GM21786 (cell line): ENCODE data around the gene CLDN20.
"Not testable (repeated sequence)": the region's sequence is repeated elsewhere in the genome, so short reads cannot be mapped to it uniquely, and the experiment has no call there.

Source experiments
- ATAC-seq: cut with Tn5 transposase; IDR thresholded peaks from one replicate; pipeline ENCODE4 v1.9.1; 2021; ENCODE audit not compliant: unreplicated experiment

Gene CLDN20

GRCh38 chr6:155268088-155268867, 4.5 kb downstream of the CLDN20 start:
- ATAC-seq, result not testable (repeated sequence)

- ATAC-seq, result no peak
These were observed 6.0 kb downstream of the CLDN20 start for GRCh38 chr6:155269765-155270164.

- no peak for ATAC-seq
These were observed 6.8 kb downstream of the CLDN20 start for GRCh38 chr6:155270561-155271091.

GRCh38 chr6:155271145-155271544, 7.3 kb downstream of the CLDN20 start:
- ATAC-seq, result no peak

- no peak for ATAC-seq
These were observed 8.8 kb downstream of the CLDN20 start for GRCh38 chr6:155272353-155273232.

GRCh38 chr6:155273431-155273830, 9.6 kb downstream of the CLDN20 start:
- no peak for ATAC-seq

GRCh38 chr6:155274106-155274505, 10.3 kb downstream of the CLDN20 start:
- no peak for ATAC-seq

- ATAC-seq, result no peak
These were observed 10.7 kb downstream of the CLDN20 start for GRCh38 chr6:155274533-155274932.

- no peak for ATAC-seq
These were observed 12.1 kb downstream of the CLDN20 start for GRCh38 chr6:155275808-155276480.

GRCh38 chr6:155276638-155277037, 12.8 kb downstream of the CLDN20 start:
- ATAC-seq, result no peak

- ATAC-seq, result no peak
These were observed 14.7 kb downstream of the CLDN20 start for GRCh38 chr6:155278319-155279049.

GRCh38 chr6:155284775-155285174, 21.0 kb downstream of the CLDN20 start:
- no peak for ATAC-seq

- no peak for ATAC-seq
These were observed 23.9 kb downstream of the CLDN20 start for GRCh38 chr6:155287762-155288161.

- ATAC-seq, result no peak
These were observed 26.7 kb downstream of the CLDN20 start for GRCh38 chr6:155290491-155290890.

- ATAC-seq, result no peak
These were observed 27.5 kb downstream of the CLDN20 start for GRCh38 chr6:155291291-155291690.

GRCh38 chr6:155292711-155293110, 28.9 kb downstream of the CLDN20 start:
- no peak for ATAC-seq

GRCh38 chr6:155297669-155298068, 33.9 kb downstream of the CLDN20 start:
- no peak for ATAC-seq

- ATAC-seq, result no peak
These were observed 38.1 kb downstream of the CLDN20 start for GRCh38 chr6:155301867-155302266.

- ATAC-seq, result no peak
These were observed 39.6 kb downstream of the CLDN20 start for GRCh38 chr6:155303361-155303870.

GRCh38 chr6:155306958-155307357, 43.1 kb downstream of the CLDN20 start:
- ATAC-seq, result no peak
